SK-N-MC (cell line): ENCODE data around the gene SLC5A10.

ENCODE experiments used
- EZH2 ChIP-seq: fragments of 200-600 bp; sonication (generic); IDR thresholded peaks from one replicate; pipeline ENCODE4 v1.6.1; 2017; ENCODE audit warnings: antibody characterized with exemption
- FOXP2 ChIP-seq: optimal IDR thresholded peaks from 2 replicates; pipeline ENCODE3; 2011; ENCODE audit warnings: mild to moderate bottlenecking, moderate library complexity; ENCODE audit not compliant: insufficient read depth; ENCODE audit errors: extremely low read length, control extremely low read depth
- POLR2AphosphoS5 ChIP-seq: IDR thresholded peaks from 2 replicates; pipeline ENCODE4 v1.6.1; 2012; ENCODE audit warnings: mild to moderate bottlenecking, low read depth, low read length, borderline replicate concordance

- TF ChIP-seq POLR2AphosphoS5 (no peak), EZH2 (no peak), FOXP2 (no peak)
Measured at GRCh38 chr17:19000531-19001325, 48.8 kb downstream of the SLC5A10 start.
